Dedifferentiated amniotic fluid mesenchymal stem cell (primary cell): ENCODE data around the gene MEAK7.

Source experiments
- DNase-seq: peaks from one replicate; pipeline ENCODE4 v3.0.0-alpha.2; 2016; ENCODE audit errors: extremely low spot score

Gene MEAK7

GRCh38 chr16:84487358-84487757 is 17.1 kb downstream of the MEAK7 start:
- no peak for DNase-seq

GRCh38 chr16:84486551-84487235 is 17.8 kb downstream of the MEAK7 start:
- no peak for DNase-seq

- DNase-seq = no peak
Measured at GRCh38 chr16:84486126-84486525, 18.3 kb downstream of the MEAK7 start.

- no peak for DNase-seq
Measured at GRCh38 chr16:84485255-84486010, 19.0 kb downstream of the MEAK7 start.

DNA sequence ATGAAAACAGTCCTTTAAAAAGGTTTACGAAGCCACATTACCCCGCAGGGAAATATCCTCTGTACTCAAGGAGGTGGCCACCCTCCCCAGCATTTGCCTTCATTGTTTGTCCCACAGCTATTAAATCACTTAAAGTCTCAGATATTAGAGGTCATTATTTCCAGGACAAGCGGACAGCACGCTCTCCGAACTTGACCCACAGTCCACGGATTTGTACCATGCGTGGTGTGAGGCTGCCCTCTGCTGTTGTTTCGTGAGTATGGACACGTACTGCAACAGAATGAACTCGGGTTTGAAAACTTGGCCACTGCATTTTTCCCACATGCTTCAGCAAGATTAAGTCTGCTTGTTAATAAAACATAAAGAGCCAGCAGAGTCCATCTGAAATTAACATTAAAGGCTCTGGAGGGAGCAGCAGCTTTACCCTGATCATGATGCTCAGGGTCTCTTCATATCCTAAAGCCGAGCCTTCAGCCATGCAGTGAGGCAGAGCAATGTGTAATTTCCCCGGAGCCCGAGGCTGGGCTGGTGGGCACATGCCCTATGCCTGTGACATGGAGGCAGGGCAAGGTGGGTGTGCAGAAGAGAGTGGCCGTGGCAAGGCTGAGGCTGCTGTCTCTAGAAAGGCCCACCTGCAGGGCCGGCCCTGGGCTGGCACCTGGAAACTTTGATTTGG is 19.7 kb downstream of the MEAK7 start:
- DNase-seq = peak; percentile 31

- no peak for DNase-seq
Measured at GRCh38 chr16:84483882-84484565, 20.4 kb downstream of the MEAK7 start.

DNA sequence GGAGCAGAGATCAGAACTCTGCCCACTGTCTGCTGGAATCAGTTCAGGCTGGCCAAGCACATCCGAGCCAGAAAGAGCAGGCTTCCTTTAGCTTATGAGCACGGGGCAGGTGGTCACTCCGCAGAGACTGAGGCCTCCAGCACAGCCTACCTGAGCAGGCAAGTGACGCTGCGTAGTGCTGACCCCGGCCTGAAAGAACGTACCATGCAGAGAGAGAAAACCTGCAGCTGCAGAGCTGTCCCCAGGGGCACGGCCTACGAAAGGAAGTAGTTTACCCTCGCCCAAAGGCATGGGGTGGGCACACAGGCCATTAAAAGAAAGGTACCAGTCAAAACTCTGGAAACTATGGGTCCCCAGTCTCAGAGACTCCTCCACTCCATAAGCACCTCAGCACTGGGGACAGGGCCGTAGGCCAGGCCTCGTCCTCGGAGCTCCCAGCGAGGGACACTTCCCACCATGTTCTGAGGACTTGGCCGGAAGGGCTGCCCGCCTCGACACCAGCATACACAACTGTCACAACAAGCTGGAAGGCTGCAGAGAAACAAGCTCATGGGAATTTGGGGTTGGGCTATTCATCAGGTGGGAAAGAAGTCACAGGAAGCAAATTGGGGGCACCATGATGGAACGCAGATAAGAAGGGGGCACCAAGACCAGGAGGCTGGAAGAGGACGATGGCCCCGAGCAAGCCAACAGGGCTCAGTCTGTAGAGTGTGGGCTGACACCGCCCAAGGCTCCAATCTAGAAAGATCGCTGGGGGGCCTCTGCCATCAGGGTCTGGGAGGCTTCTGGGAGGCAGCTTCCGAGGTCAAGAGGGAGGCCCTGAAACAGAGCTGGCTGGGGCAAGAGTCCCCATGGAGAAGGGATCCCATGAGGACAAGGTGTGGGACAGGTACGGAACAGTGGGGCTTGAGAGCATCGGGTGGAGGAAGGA is 21.2 kb downstream of the MEAK7 start:
- DNase-seq = no peak

- no peak for DNase-seq
Measured at GRCh38 chr16:84482001-84482891, 22.2 kb downstream of the MEAK7 start.

GRCh38 chr16:84481051-84481735 is 23.3 kb downstream of the MEAK7 start:
- no peak for DNase-seq

DNA sequence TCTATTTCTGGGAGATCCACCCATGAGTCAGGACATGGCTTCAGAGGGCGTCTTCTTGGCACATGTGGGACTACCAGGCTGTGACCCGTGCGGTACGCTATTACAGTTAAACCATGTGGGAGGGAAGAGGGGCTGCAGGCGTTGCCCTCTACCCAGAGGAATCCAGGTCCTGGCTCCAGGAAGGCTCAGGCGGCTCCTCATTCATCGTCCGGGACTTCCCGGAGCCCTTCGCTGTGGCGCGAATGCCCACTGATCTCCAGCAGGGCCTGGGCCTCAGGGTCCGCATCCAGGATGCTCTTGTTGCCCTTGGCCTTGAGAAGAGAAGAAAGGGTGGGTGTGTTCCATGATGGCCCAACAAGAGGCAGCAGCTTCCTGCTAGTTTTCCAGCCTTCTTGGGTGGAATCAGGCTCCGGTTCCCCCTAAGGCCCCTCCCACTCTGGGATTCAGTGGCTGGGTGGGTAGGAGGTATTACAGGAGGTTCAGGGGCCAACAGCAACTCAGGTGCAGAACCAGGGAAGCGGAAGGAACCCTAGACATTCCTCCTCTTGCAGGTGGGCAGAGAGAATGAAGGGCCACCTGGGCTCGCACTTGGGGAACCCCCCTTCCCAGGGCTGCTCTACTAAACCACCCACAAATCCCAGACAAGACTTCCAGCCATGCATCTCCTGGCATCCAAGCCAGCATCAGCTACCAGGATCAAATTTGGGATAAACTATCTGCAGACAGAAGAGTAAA is 24.6 kb downstream of the MEAK7 start:
- DNase-seq = no peak

GRCh38 chr16:84478172-84478947 is 26.1 kb downstream of the MEAK7 start:
- DNase-seq = no peak

- no peak for DNase-seq
Measured at GRCh38 chr16:84477661-84478060, 26.8 kb downstream of the MEAK7 start.

GRCh38 chr16:84476401-84476800 is 28.1 kb downstream of the MEAK7 start:
- DNase-seq = no peak

DNA sequence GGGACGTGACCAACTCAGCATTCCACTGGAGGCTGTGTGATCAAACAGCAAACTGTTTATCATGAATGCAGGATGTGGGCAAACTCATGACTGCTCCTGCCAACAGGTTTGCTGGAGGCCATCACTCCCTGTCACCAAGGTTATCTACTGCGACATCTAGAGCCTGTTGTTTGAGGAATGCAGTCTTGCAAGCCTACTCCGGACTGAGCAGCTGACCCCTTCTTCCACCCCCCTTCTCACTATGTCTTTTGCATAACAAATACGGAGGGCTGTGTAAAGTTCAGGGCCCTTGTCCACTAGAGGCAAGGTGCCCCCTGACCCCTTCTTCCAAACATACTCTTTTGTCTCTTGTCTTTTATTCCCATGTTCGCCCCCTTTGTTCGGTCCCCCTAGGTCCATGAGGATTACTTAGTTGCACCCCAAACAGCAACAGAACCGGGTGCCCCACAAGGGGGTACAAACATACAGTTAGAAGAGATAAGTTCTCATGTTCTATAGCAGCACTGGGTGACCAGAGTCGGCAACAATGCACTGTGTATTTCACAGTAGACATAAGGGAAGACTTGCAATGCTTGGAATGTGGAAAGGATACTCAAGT is 28.7 kb downstream of the MEAK7 start:
- DNase-seq = no peak

GRCh38 chr16:84471966-84472365 is 32.5 kb downstream of the MEAK7 start:
- DNase-seq = no peak

DNA sequence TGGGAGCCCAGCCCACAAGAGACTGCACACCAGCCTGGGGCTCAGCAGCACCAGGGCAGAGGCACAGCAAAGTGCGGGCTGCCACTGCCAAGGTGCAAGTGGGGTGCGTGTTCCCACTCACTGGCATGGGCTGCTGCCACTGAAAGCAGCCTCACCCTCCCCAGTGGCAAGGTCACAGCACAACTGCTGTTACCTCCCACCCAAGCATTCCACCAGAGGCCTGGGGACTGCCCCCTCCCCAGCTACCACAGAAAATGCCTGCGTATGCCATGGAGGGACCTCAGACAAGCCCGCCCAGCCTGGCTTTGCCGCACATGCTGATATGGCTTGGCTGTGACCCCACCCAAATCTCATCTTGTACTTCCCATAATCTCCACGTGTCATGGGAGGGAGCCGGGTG is 33.1 kb downstream of the MEAK7 start:
- no peak for DNase-seq

- no peak for DNase-seq
Measured at GRCh38 chr16:84467709-84468108, 36.8 kb downstream of the MEAK7 start.

GRCh38 chr16:84467256-84467655 is 37.2 kb downstream of the MEAK7 start:
- DNase-seq = no peak
